Spleen (tissue), 11 donors: Measurements from ENCODE around the gene GYG2. TPM values are rescaled to one million over a fixed set of nuclear protein-coding genes. Genes with fewer than 3 reads are reported as not detected.

Experiments
- DNase-seq: peaks from one replicate; pipeline ENCODE4 v3.0.0-alpha.2; 2020
- H3K27ac ChIP-seq, 8 donors: fragments of 200-600 bp; sonication (generic) in 7 of 8; 1 replicate in 4 of 8; 2 replicates in 4 of 8; pipeline versions ENCODE4 v1.5.0 to v1.8.0; 2016 to 2021; ENCODE audit warnings: inconsistent platforms in 4 of 8, mild to moderate bottlenecking in 4 of 8, moderate library complexity in 1 of 8
- H3K27me3 ChIP-seq, 7 donors: fragments of 200-600 bp; sonication (generic) in 6 of 7; replicated peaks in 1 of 7; 1 replicate in 4 of 7; 2 replicates in 3 of 7; pipeline versions ENCODE4 v1.5.0 to v1.8.0; 2016 to 2021; ENCODE audit warnings: inconsistent platforms in 3 of 7, mild to moderate bottlenecking in 1 of 7
- H3K36me3 ChIP-seq, 6 donors: fragments of 200-600 bp; sonication (generic) in 5 of 6; 1 replicate in 4 of 6; 2 replicates in 2 of 6; pipeline versions ENCODE4 v1.5.0 to v1.8.0; 2016 to 2021; ENCODE audit warnings: inconsistent platforms in 2 of 6
- H3K4me1 ChIP-seq, 6 donors: fragments of 200-600 bp; sonication (generic) in 5 of 6; 1 replicate in 3 of 6; 2 replicates in 3 of 6; pipeline versions ENCODE4 v1.5.0 to v1.8.0; 2016 to 2021; ENCODE audit warnings: inconsistent platforms in 3 of 6
- H3K4me3 ChIP-seq, 8 donors: fragments of 200-600 bp; sonication (generic) in 7 of 8; 1 replicate in 4 of 8; 2 replicates in 4 of 8; pipeline versions ENCODE4 v1.5.0 to v1.8.0; 2016 to 2021; ENCODE audit warnings: inconsistent platforms in 4 of 8, mild to moderate bottlenecking in 4 of 8, moderate library complexity in 2 of 8
- H3K9me3 ChIP-seq, 8 donors: fragments of 200-600 bp; sonication (generic) in 7 of 8; 1 replicate in 4 of 8; 2 replicates in 4 of 8; pipeline versions ENCODE4 v1.5.0 to v1.8.0; 2016 to 2021; ENCODE audit warnings: inconsistent platforms in 4 of 8
- POLR2A ChIP-seq, 3 donors: fragments of 450-650 bp; IDR thresholded peaks; one replicate each; pipeline ENCODE4 v1.5.1; 2017; ENCODE audit warnings: antibody characterized with exemption in 3 of 3, mild to moderate bottlenecking in 1 of 3
- POLR2AphosphoS5 ChIP-seq, 3 donors: sonication (generic); formaldehyde crosslinking; IDR thresholded peaks; one replicate each; pipeline ENCODE4 v1.5.1; 2017; ENCODE audit warnings: antibody characterized with exemption in 3 of 3
- WGBS, 5 donors: extraction: QIAGEN DNeasy Blood & Tissue Kit in 3 of 5; methylation state at CpG; one replicate each; pipeline versions ENCODE4 v1.1.5 to v1.1.7; 2013 to 2018; 5-methylcytosine and 5-hydroxymethylcytosine counted together
- intact Hi-C: fragments of 100-400 bp; cut with DNase I; formaldehyde crosslinking; loops from one replicate; pipeline ENCODE4 v1.15.0; 2023; ENCODE audit warnings: low total_unique reads
- polyA plus RNA-seq, 3 donors: library from polyadenylated mRNA; stranded (reverse); fragments of 200-250 nt; gene quantifications; one replicate each; pipeline ENCODE4 v1.2.1, GENCODE V29; 2013
- total RNA-seq, 7 donors: library from RNA; depleted of rRNA in 3 of 7; stranded (reverse); fragments of >200 nt in 3 of 7; fragmentation: NEBNext Ultra II Directional in 4 of 7; extraction: Animal tissue kit (Norgen Biotek cat#: 25700) in 4 of 7; gene quantifications; one replicate each; pipeline versions ENCODE4 v1.1.0 to v1.2.1, GENCODE V29; 2016 to 2021
- TF ChIP-seq, protein P1 (sequence below), 11 experiments: fragments of 200-600 bp in 7 of 11; fragments of 450-650 bp in 4 of 11; sonication (generic) in 4 of 11; IDR thresholded peaks in 8 of 11; conservative IDR thresholded peaks in 3 of 11; 1 replicate in 7 of 11; 2 replicates in 4 of 11; pipeline versions ENCODE4 v1.4.0 to v1.8.0; 2016 to 2021; ENCODE audit warnings: antibody characterized with exemption in 11 of 11, inconsistent platforms in 4 of 11, mild to moderate bottlenecking in 1 of 11
- donor health status: healthy with polysubstance abuse.
- donor health status: DM: no; HTN: no; CAD: no; lungs with moderate emphysema.
- donor health status: DM: no; HTN: no; CAD: no.
- donor health status: Bipolar disorder and iron deficiency.
- donor health status: healthy.
- donor health status: DM: no; HTN: no; CAD: no.
- donor health status: DM: yes; HTN: yes; CAD: no.

GYG2 gene
- total and polyA plus RNA-seq, 10 donors: 0.22 to 0.92 (median 0.35) TPM; not detected in 2

GRCh38 chrX:2902841-2903240 is 74.1 kb downstream of the GYG2 start:
- H3K9me3 ChIP-seq: peaks cover 0 to 33% (median 17%) of the 10 kb centered on the region in 8 donors
- TF ChIP-seq POLR2AphosphoS5 (IDR thresholded peaks at IDR 0.05) (no peak), POLR2A (IDR thresholded peaks at IDR 0.05) (no peak)
- TF ChIP-seq, protein P1, sequence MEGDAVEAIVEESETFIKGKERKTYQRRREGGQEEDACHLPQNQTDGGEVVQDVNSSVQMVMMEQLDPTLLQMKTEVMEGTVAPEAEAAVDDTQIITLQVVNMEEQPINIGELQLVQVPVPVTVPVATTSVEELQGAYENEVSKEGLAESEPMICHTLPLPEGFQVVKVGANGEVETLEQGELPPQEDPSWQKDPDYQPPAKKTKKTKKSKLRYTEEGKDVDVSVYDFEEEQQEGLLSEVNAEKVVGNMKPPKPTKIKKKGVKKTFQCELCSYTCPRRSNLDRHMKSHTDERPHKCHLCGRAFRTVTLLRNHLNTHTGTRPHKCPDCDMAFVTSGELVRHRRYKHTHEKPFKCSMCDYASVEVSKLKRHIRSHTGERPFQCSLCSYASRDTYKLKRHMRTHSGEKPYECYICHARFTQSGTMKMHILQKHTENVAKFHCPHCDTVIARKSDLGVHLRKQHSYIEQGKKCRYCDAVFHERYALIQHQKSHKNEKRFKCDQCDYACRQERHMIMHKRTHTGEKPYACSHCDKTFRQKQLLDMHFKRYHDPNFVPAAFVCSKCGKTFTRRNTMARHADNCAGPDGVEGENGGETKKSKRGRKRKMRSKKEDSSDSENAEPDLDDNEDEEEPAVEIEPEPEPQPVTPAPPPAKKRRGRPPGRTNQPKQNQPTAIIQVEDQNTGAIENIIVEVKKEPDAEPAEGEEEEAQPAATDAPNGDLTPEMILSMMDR (IDR thresholded peaks at IDR 0.05 in 8 of 11, conservative IDR thresholded peaks at IDR 0.05 in 3 of 11): no peak
- H3K27me3 ChIP-seq: no peaks in the 10 kb centered on the region
- H3K4me1 ChIP-seq: peaks cover 0 to 7% (median 6%) of the 10 kb centered on the region in 6 donors
- H3K27ac ChIP-seq: no peak overlapping the region
- H3K4me3 ChIP-seq: no peak overlapping the region
- DNase-seq: no peak
- 86 to 95% (median 93%) methylated on average over 1 of the region's 1 CpG for WGBS, 5 donors
- intact Hi-C loops: no loop called here
- H3K36me3 ChIP-seq: peaks cover 0 to 23% (median 7%) of the 10 kb centered on the region in 6 donors

- Histone ChIP-seq H3K4me1 (peaks cover 0 to 3% (median under 1%) of the 10 kb centered on the region in 6 donors), H3K4me3 (no peak overlapping the region), H3K36me3 (peaks cover 0 to 24% (median 8%) of the 10 kb centered on the region in 6 donors), H3K27ac (no peak overlapping the region), H3K27me3 (no peaks in the 10 kb centered on the region), H3K9me3 (peaks cover 0 to 33% (median 17%) of the 10 kb centered on the region in 8 donors)
- 93 to 100% (median 98%) methylated on average over 2 of the region's 2 CpGs for WGBS, 5 donors
- DNase-seq: no peak
- TF ChIP-seq POLR2AphosphoS5 (IDR thresholded peaks at IDR 0.05) (no peak), POLR2A (IDR thresholded peaks at IDR 0.05) (no peak)
- TF ChIP-seq, protein P1 (IDR thresholded peaks at IDR 0.05 in 8 of 11, conservative IDR thresholded peaks at IDR 0.05 in 3 of 11): no peak
- intact Hi-C loops: no loop called here
These were observed 74.6 kb downstream of the GYG2 start for GRCh38 chrX:2903366-2903765.

DNA sequence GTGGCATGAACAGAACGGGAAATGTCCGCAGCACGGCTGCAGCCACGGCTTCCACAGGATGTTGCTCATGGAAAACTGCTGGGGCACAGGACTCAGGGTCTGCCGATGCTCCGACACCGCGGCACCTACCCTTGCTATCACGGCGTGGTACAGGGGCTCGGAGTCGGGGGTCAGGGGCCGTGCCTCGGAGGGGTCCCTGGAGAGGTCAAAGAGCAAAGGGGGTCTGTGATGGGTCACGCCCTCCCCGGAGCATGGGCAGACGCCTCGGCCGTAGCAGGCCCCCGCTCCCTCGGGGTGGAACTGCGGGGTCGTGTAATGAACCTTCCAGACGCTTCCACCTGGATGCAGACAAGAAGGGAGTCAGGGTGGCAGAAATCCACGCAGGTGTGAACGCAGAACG is 78.6 kb downstream of the GYG2 start:
- peaks cover 0 to 24% (median 8%) of the 10 kb centered on the region in 6 donors for H3K36me3 ChIP-seq
- no peak overlapping the region for H3K4me3 ChIP-seq
- H3K9me3 ChIP-seq: peaks cover 0 to 32% (median 17%) of the 10 kb centered on the region in 8 donors
- no peaks in the 10 kb centered on the region for H3K27me3 ChIP-seq
- DNase-seq: no peak
- TF ChIP-seq POLR2AphosphoS5 (IDR thresholded peaks at IDR 0.05) (no peak), POLR2A (IDR thresholded peaks at IDR 0.05) (no peak)
- TF ChIP-seq, protein P1 (IDR thresholded peaks at IDR 0.05 in 8 of 11, conservative IDR thresholded peaks at IDR 0.05 in 3 of 11): no peak
- intact Hi-C loops: no loop called here
- 92 to 100% (median 94%) methylated on average over 6 to 27 of the region's 27 CpGs for WGBS, 5 donors
- H3K4me1 ChIP-seq: no peaks in the 10 kb centered on the region
- H3K27ac ChIP-seq: no peak overlapping the region

- peaks cover 0 to 23% (median 12%) of the 10 kb centered on the region in 8 donors for H3K9me3 ChIP-seq
These were observed 79.5 kb downstream of the GYG2 start for GRCh38 chrX:2908125-2908685.

More at GRCh38 chrX:2908125-2908685, 79.5 kb downstream of the GYG2 start:
- no peak overlapping the region for H3K27ac ChIP-seq
- peaks cover 0 to 24% (median 8%) of the 10 kb centered on the region in 6 donors for H3K36me3 ChIP-seq
- no peak for DNase-seq
- intact Hi-C loops: no loop called here
- H3K27me3 ChIP-seq: no peaks in the 10 kb centered on the region
- H3K4me3 ChIP-seq: no peak overlapping the region
- H3K4me1 ChIP-seq: no peaks in the 10 kb centered on the region
- 69 to 99% (median 95%) methylated on average over 2 of the region's 2 CpGs for WGBS, 5 donors
- TF ChIP-seq, protein P1 (IDR thresholded peaks at IDR 0.05 in 8 of 11, conservative IDR thresholded peaks at IDR 0.05 in 3 of 11): no peak
- TF ChIP-seq POLR2AphosphoS5 (IDR thresholded peaks at IDR 0.05) (no peak), POLR2A (IDR thresholded peaks at IDR 0.05) (no peak)
